HG02885 (cell line): Measurements from ENCODE around the gene RGS4.

Source experiments
- ATAC-seq: cut with Tn5 transposase; IDR thresholded peaks from one replicate; pipeline ENCODE4 v1.9.1; 2021; ENCODE audit warnings: mild to moderate bottlenecking; ENCODE audit not compliant: unreplicated experiment, poor library complexity

RGS4 gene

GRCh38 chr1:163069142-163069541 lies at the start of gene RGS4:
TSS of gene RGS4 (plus strand) at chr1:163069361. CDS start at chr1:163069485, 124 bp downstream.
- no peak for ATAC-seq

- ATAC-seq: no peak
Measured at GRCh38 chr1:163022129-163022528, 47.0 kb upstream of the RGS4 start.

GRCh38 chr1:163027610-163028009 lies 41.6 kb upstream of the RGS4 start:
- ATAC-seq: no peak

GRCh38 chr1:163029901-163030300 lies 39.3 kb upstream of the RGS4 start:
- no peak for ATAC-seq

GRCh38 chr1:163035446-163036249 lies 33.5 kb upstream of the RGS4 start:
- no peak for ATAC-seq

- ATAC-seq: no peak
Measured at GRCh38 chr1:163036671-163037070, 32.5 kb upstream of the RGS4 start.

- no peak for ATAC-seq
Measured at GRCh38 chr1:163038928-163039706, 30.0 kb upstream of the RGS4 start.

GRCh38 chr1:163039707-163040093 lies 29.5 kb upstream of the RGS4 start:
- ATAC-seq: no peak

GRCh38 chr1:163046071-163046470 lies 23.1 kb upstream of the RGS4 start:
- no peak for ATAC-seq

- no peak for ATAC-seq
Measured at GRCh38 chr1:163047951-163048659, 21.1 kb upstream of the RGS4 start.

GRCh38 chr1:163048869-163049268 lies 20.3 kb upstream of the RGS4 start:
- ATAC-seq: no peak

- ATAC-seq: no peak
Measured at GRCh38 chr1:163049296-163049695, 19.9 kb upstream of the RGS4 start.

- ATAC-seq: no peak
Measured at GRCh38 chr1:163050496-163050895, 18.7 kb upstream of the RGS4 start.

GRCh38 chr1:163054181-163054591 lies 15.0 kb upstream of the RGS4 start:
- no peak for ATAC-seq

GRCh38 chr1:163055005-163055404 lies 14.2 kb upstream of the RGS4 start:
- ATAC-seq: no peak

- ATAC-seq: no peak
Measured at GRCh38 chr1:163055531-163055930, 13.6 kb upstream of the RGS4 start.

GRCh38 chr1:163056831-163057230 lies 12.3 kb upstream of the RGS4 start:
- no peak for ATAC-seq

GRCh38 chr1:163060343-163061007 lies 8.7 kb upstream of the RGS4 start:
- ATAC-seq: no peak

GRCh38 chr1:163063143-163063542 lies 6.0 kb upstream of the RGS4 start:
- ATAC-seq: no peak

GRCh38 chr1:163063610-163064009 lies 5.6 kb upstream of the RGS4 start:
- ATAC-seq: no peak
